ENCODE measurements around the gene CHFR.

- TF ChIP-seq CTCF (IDR thresholded peaks at IDR 0.05) = no peak
- TF ChIP-seq POLR2A (IDR thresholded peaks at IDR 0.05) = no peak
These were observed 91.6 kb downstream of the CHFR start for GRCh38 chr12:132795847-132796246.

Measured in testis (tissue), 2 donors.